HepG2 (cell line): ENCODE measurements around the gene GAREM1. TPM values are rescaled to one million over a fixed set of nuclear protein-coding genes. Genes with fewer than 3 reads are reported as not detected.

Source experiments
- ATAC-seq: fragments of 200-7000 bp; cut with Tn5 transposase; 3 replicates; pipeline ENCODE4 v1.9.1; 2020; ENCODE audit warnings: mild to moderate bottlenecking, moderate library complexity
- BruUV-seq: library from RNA; stranded (reverse); fragments of 400-500 nt; replicated peaks from 2 replicates; lab custom pipeline; 2021; lab: Mats Ljungman, UMichigan
- CTCF ChIA-PET: fragments of 300-600 bp; formaldehyde crosslinking; extraction: SDS; loops from one replicate; lab custom pipeline; 2021; ENCODE audit warnings: low total read pairs, inconsistent platforms, low intra/inter-chr PET ratio; lab: Yijun Ruan, JAX
- POLR2A ChIA-PET: fragments of 350-600 bp; sonication (Branson Sonifier 250); formaldehyde crosslinking; loops from one replicate; lab custom pipeline; 2020; ENCODE audit warnings: antibody characterized with exemption, inconsistent platforms; lab: Yijun Ruan, JAX
- DNase-seq: peaks from one replicate; pipeline ENCODE4 v3.0.0-alpha.2; 2015; ENCODE audit warnings: low spot score
- FAIRE-seq: peaks from 3 replicates; lab custom pipeline; 2011; peaks lifted over from hg19 to GRCh38; lab: Jason Lieb, UNC
- H2AFZ ChIP-seq: one replicate; pipeline ENCODE4 v1.6.1; 2011; ENCODE audit warnings: low read length, inconsistent platforms
- H3K27ac ChIP-seq: fragments of 300-600 bp; 3 replicates; pipeline ENCODE4 v1.8.0; 2011; ENCODE audit warnings: mixed run types, mild to moderate bottlenecking, mixed read lengths, low read length, inconsistent platforms; ENCODE audit not compliant: insufficient read depth; ENCODE audit errors: extremely low read length
- H3K27me3 ChIP-seq, 2 experiments: fragments of 200-600 bp in 1 of 2; 2 replicates in 1 of 2; 3 replicates in 1 of 2; pipeline versions ENCODE4 v1.6.0 to v1.8.0; 2011; ENCODE audit warnings: low read length in 2 of 2, mild to moderate bottlenecking in 2 of 2, moderate library complexity in 2 of 2, inconsistent platforms in 1 of 2; ENCODE audit not compliant: insufficient read depth in 2 of 2, control insufficient read depth in 1 of 2
- H3K36me3 ChIP-seq, 2 experiments: fragments of 200-600 bp in 1 of 2; replicated peaks in 1 of 2; 2 replicates in 1 of 2; 3 replicates in 1 of 2; pipeline versions ENCODE4 v1.5.1 to v1.8.0; 2011; ENCODE audit warnings: low read length in 2 of 2, inconsistent platforms in 1 of 2; ENCODE audit not compliant: insufficient read depth in 2 of 2, control insufficient read depth in 1 of 2
- H3K4me1 ChIP-seq: 2 replicates; pipeline ENCODE4 v1.5.1; 2012; ENCODE audit warnings: low read length, inconsistent platforms; ENCODE audit not compliant: insufficient read depth
- H3K4me2 ChIP-seq: 2 replicates; pipeline ENCODE4 v1.6.0; 2011; ENCODE audit warnings: low read depth, low read length, inconsistent platforms
- H3K4me3 ChIP-seq, 3 experiments: fragments of 200-600 bp in 1 of 3; sonication (generic), shearing (Covaris generic) in 1 of 3; replicated peaks in 1 of 3; 2 replicates each; pipeline ENCODE4 v1.5.1; 2011 to 2016; ENCODE audit warnings: low read length in 3 of 3, inconsistent platforms in 2 of 3, low read depth in 2 of 3, mild to moderate bottlenecking in 2 of 3, control low read depth in 1 of 3, mixed read lengths in 1 of 3; ENCODE audit not compliant: insufficient read depth in 1 of 3
- H3K79me2 ChIP-seq: one replicate; pipeline ENCODE4 v1.6.1; 2011; ENCODE audit warnings: low read length, inconsistent platforms; ENCODE audit not compliant: insufficient read depth
- H3K9ac ChIP-seq: 2 replicates; pipeline ENCODE4 v1.6.0; 2011; ENCODE audit warnings: mild to moderate bottlenecking, low read depth, low read length, inconsistent platforms; ENCODE audit not compliant: insufficient read depth
- H3K9me3 ChIP-seq: 2 replicates; pipeline ENCODE4 v1.5.1; 2012; ENCODE audit warnings: mild to moderate bottlenecking, low read length
- H4K20me1 ChIP-seq: 2 replicates; pipeline ENCODE4 v1.6.0; 2011; ENCODE audit warnings: inconsistent platforms, mild to moderate bottlenecking, low read length, moderate library complexity; ENCODE audit not compliant: insufficient read depth
- MAFF ChIP-seq: IDR thresholded peaks from 2 replicates; pipeline ENCODE4 v1.6.1; 2011; ENCODE audit warnings: low read depth, low read length, improper control_type of control experiment
- MAFK ChIP-seq, 2 experiments: IDR thresholded peaks in 1 of 2; conservative IDR thresholded peaks in 1 of 2; 2 replicates each; pipeline ENCODE4 v1.6.1; 2011; ENCODE audit warnings: improper control_type of control experiment in 2 of 2, low read length in 2 of 2
- MXI1 ChIP-seq: IDR thresholded peaks from 3 replicates; pipeline ENCODE4 v1.6.1; 2012; ENCODE audit warnings: low read depth, low read length, inconsistent platforms, borderline replicate concordance
- NAIF1 ChIP-seq: sonication (generic); formaldehyde crosslinking; IDR thresholded peaks from 2 replicates; pipeline ENCODE4 v1.5.0; 2020; ENCODE audit warnings: mild to moderate bottlenecking, missing genetic modification reagents, borderline replicate concordance
- SMAD9 ChIP-seq: sonication (generic); formaldehyde crosslinking; IDR thresholded peaks from 2 replicates; pipeline ENCODE4 v1.5.1; 2020; ENCODE audit warnings: mild to moderate bottlenecking, missing genetic modification reagents
- THAP9 ChIP-seq: sonication (generic); formaldehyde crosslinking; IDR thresholded peaks from 2 replicates; pipeline ENCODE4; 2020; ENCODE audit warnings: missing genetic modification reagents, mild to moderate bottlenecking, borderline replicate concordance
- ZFP41 ChIP-seq: sonication (generic); formaldehyde crosslinking; IDR thresholded peaks from 2 replicates; pipeline ENCODE4 v1.4.0; 2020; ENCODE audit warnings: mild to moderate bottlenecking, missing genetic modification reagents, borderline replicate concordance
- ZNF121 ChIP-seq: sonication (generic); formaldehyde crosslinking; IDR thresholded peaks from 2 replicates; pipeline ENCODE4 v1.5.0; 2020; ENCODE audit warnings: mild to moderate bottlenecking, missing genetic modification reagents
- ZNF24 ChIP-seq: fragments of 450-650 bp; IDR thresholded peaks from 2 replicates; pipeline ENCODE4 v1.6.1; 2017; ENCODE audit warnings: antibody characterized with exemption, mild to moderate bottlenecking
- ZNF841 ChIP-seq: sonication (generic); formaldehyde crosslinking; IDR thresholded peaks from 2 replicates; pipeline ENCODE4 v1.8.1; 2023; ENCODE audit warnings: missing genetic modification reagents, borderline replicate concordance
- WGBS: methylation state at CpG from one replicate; pipeline ENCODE4 v1.1.6; 2017; ENCODE audit warnings: low lambda C conversion rate; 5-methylcytosine and 5-hydroxymethylcytosine counted together
- in situ Hi-C: cut with HindIII; loops from 2 replicates; pipeline ENCODE4 v1.10.0; 2017; ENCODE audit warnings: low pct_unique_long_range_greater_than_20kb; ENCODE audit not compliant: extremely low pct_ligation_motif_present
- intact Hi-C: fragments of 100-400 bp; cut with micrococcal nuclease; formaldehyde crosslinking; loops from one replicate; pipeline ENCODE4 v1.10.0; 2022; ENCODE audit not compliant: unreplicated experiment
- polyA plus RNA-seq, 8 experiments: library from polyadenylated mRNA; depleted of rRNA in 3 of 8; stranded (reverse) in 7 of 8; unstranded in 1 of 8; fragments of >200 nt; fragmentation: Illumina TruSeq in 4 of 8; extraction: Trizol in 4 of 8; gene quantifications; 2 replicates each; pipeline versions ENCODE4 v1.2.1 to v1.2.3, GENCODE V29; 2011 to 2016; ENCODE audit warnings: low read depth in 4 of 8, missing spikeins in 1 of 8, mixed read lengths in 1 of 8; ENCODE audit not compliant: insufficient read depth in 1 of 8
- total RNA-seq, 5 experiments: library from RNA; depleted of rRNA; stranded (reverse); fragments of >200 nt; fragmentation: Illumina TruSeq; extraction: Trizol; gene quantifications; 2 replicates each; pipeline ENCODE4 v1.2.3, GENCODE V29; 2016; ENCODE audit warnings: low read depth in 1 of 5
- TF ChIP-seq, protein P1 (sequence below): sonication (generic); formaldehyde crosslinking; IDR thresholded peaks from 2 replicates; pipeline ENCODE4 v1.5.0; 2020; ENCODE audit warnings: mild to moderate bottlenecking, missing genetic modification reagents
- TF ChIP-seq, protein P2 (sequence below): conservative IDR thresholded peaks from 2 replicates; pipeline ENCODE4 v1.6.1; 2018; ENCODE audit warnings: missing genetic modification reagents

Gene GAREM1
- total and polyA plus RNA-seq, 2 of the 13 experiments (the other 11 are each of a cell fraction or from before 2014, with no cell fraction given), result 2.5 to 2.9 TPM

DNA sequence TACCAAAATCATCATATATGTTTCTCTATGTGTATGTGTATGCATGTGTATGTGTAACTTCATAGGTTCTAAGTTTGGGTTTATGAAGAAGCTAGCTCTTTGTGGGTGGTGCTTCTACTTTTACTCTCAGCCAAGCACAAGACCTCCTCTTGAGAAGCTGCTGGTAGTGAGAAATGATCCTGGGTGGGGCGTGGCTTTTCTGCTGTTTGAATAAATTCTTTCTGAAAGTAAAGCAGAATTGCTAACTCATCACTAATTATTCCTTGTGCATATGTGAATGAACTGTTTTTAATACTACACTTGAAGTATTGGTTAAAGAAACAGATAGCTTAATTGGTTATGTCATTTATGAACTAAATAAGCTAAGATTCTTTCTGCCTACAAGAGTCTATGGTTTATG, 7.6 kb upstream of the GAREM1 start:
- no peaks in the 10 kb centered on the region for H3K9me3 ChIP-seq
- no peaks in the 10 kb centered on the region for H3K4me1 ChIP-seq
- ATAC-seq, result no peak
- ChIA-PET POLR2A (no interaction called here), CTCF (no interaction called here)
- H2AFZ ChIP-seq, result no peak overlapping the region
- H3K4me2 ChIP-seq, result no peak overlapping the region
- DNase-seq, result no peak
- intact Hi-C loops (no loop called here), in situ Hi-C loops (no loop called here)
- no peak overlapping the region for H3K9ac ChIP-seq
- BruUV-seq, result no TSS peak
- no peaks in the 10 kb centered on the region for H3K79me2 ChIP-seq
- WGBS, result 25% methylated on average over 1 of the region's 1 CpG
- H4K20me1 ChIP-seq, result no peaks in the 10 kb centered on the region
- H3K36me3 ChIP-seq, result no peaks in the 10 kb centered on the region
- no peak overlapping the region for H3K4me3 ChIP-seq
- H3K27me3 ChIP-seq, result no peaks in the 10 kb centered on the region; a peak in 1 of 5 replicates
- FAIRE-seq, result no peak
- TF ChIP-seq MAFK (conservative IDR thresholded peaks at IDR 0.05 in 1 of 2, IDR thresholded peaks at IDR 0.05 in 1 of 2; ENCODE audit: low read length in 2 of 2), result peak; percentile 84 to 88
- TF ChIP-seq MAFF, result peak; percentile 85
- TF ChIP-seq, protein P1, sequence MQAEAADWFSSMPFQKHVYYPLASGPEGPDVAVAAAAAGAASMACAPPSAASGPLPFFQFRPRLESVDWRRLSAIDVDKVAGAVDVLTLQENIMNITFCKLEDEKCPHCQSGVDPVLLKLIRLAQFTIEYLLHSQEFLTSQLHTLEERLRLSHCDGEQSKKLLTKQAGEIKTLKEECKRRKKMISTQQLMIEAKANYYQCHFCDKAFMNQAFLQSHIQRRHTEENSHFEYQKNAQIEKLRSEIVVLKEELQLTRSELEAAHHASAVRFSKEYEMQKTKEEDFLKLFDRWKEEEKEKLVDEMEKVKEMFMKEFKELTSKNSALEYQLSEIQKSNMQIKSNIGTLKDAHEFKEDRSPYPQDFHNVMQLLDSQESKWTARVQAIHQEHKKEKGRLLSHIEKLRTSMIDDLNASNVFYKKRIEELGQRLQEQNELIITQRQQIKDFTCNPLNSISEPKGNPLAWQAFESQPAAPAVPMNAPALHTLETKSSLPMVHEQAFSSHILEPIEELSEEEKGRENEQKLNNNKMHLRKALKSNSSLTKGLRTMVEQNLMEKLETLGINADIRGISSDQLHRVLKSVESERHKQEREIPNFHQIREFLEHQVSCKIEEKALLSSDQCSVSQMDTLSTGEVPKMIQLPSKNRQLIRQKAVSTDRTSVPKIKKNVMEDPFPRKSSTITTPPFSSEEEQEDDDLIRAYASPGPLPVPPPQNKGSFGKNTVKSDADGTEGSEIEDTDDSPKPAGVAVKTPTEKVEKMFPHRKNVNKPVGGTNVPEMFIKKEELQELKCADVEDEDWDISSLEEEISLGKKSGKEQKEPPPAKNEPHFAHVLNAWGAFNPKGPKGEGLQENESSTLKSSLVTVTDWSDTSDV (CRISPR knock-in tag), result no peak
- no peak overlapping the region for H3K27ac ChIP-seq

DNA sequence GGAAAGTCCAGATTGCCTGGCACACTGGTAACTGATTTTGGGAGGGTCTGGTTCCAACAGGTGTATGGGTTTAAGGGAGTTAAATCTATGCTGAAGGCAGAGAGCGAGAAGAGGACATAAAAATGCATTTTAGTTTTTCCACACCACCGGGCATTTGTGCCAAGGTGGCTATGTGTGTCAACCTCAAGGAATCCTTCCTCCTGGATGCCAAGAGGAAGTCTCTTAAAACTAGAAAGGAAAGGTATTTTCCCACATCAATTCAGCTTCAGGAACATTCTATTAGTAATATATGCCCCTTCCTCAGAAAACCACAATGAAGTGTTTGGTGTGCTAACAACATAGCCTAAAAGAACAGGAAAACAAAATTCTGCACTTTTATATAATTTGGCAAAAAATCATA, 5.4 kb upstream of the GAREM1 start:
- no peak for TF ChIP-seq MXI1
- no peak for TF ChIP-seq ZNF24
- TF ChIP-seq, protein P2, sequence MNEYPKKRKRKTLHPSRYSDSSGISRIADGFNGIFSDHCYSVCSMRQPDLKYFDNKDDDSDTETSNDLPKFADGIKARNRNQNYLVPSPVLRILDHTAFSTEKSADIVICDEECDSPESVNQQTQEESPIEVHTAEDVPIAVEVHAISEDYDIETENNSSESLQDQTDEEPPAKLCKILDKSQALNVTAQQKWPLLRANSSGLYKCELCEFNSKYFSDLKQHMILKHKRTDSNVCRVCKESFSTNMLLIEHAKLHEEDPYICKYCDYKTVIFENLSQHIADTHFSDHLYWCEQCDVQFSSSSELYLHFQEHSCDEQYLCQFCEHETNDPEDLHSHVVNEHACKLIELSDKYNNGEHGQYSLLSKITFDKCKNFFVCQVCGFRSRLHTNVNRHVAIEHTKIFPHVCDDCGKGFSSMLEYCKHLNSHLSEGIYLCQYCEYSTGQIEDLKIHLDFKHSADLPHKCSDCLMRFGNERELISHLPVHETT (CRISPR knock-in tag), result no peak
- TF ChIP-seq SMAD9 (CRISPR knock-in tag), result no peak
- no peak for TF ChIP-seq ZNF841 (CRISPR knock-in tag)
- TF ChIP-seq ZNF121 (CRISPR knock-in tag), result no peak
- no peak for TF ChIP-seq ZFP41 (CRISPR knock-in tag)
- no peak for TF ChIP-seq THAP9 (CRISPR knock-in tag)
- TF ChIP-seq NAIF1, result no peak
- no peak for FAIRE-seq
- Histone ChIP-seq H3K9ac (no peak overlapping the region), H3K27ac (no peak overlapping the region), H3K36me3 (no peaks in the 10 kb centered on the region), H3K27me3 (no peaks in the 10 kb centered on the region; a peak in 3 of 5 replicates), H2AFZ (no peak overlapping the region), H3K4me1 (peaks cover 9% of the 10 kb centered on the region), H3K4me3 (no peak overlapping the region), H3K79me2 (no peaks in the 10 kb centered on the region), H3K4me2 (no peak overlapping the region), H3K9me3 (no peaks in the 10 kb centered on the region), H4K20me1 (no peaks in the 10 kb centered on the region)
- intact Hi-C loops, result no loop called here
- no TSS peak for BruUV-seq
- no peak for DNase-seq
- in situ Hi-C loops, result no loop called here
- 93% methylated on average over 2 of the region's 2 CpGs for WGBS
- ChIA-PET POLR2A (no interaction called here), CTCF (no interaction called here)
- no peak for ATAC-seq
